ENCODE data around the gene B9D1. TPM values are rescaled to one million over a fixed set of nuclear protein-coding genes. Genes with fewer than 3 reads are reported as not detected.
A peak's percentile ranks its signal among the peaks of the same experiment; 100 is the strongest.

B9D1 gene
- total RNA-seq, 1 experiment from 2014 or later = 31.9 TPM

GRCh38 chr17:19380481-19381301 lies 18.2 kb upstream of the B9D1 start (continued):
- no peak for TF ChIP-seq ZNF281 (CRISPR knock-in tag; IDR thresholded peaks at IDR 0.05)
- no peak for TF ChIP-seq ZBTB43 (CRISPR knock-in tag; IDR thresholded peaks at IDR 0.05)
- no peak for TF ChIP-seq NFE2L1 (CRISPR knock-in tag; IDR thresholded peaks at IDR 0.05)
- no peak for TF ChIP-seq SMAD3 (CRISPR knock-in tag; IDR thresholded peaks at IDR 0.05; ENCODE audit: borderline replicate concordance)
- no peak for TF ChIP-seq FOXK1 (CRISPR knock-in tag; IDR thresholded peaks at IDR 0.05)
- TF ChIP-seq ZNF317 (CRISPR knock-in tag; IDR thresholded peaks at IDR 0.05; ENCODE audit: borderline replicate concordance, low read depth) = no peak
- TF ChIP-seq ZNF532 (CRISPR knock-in tag; IDR thresholded peaks at IDR 0.05; ENCODE audit: borderline replicate concordance) = no peak

- Mint-ChIP-seq H3K27ac (peak overlapping the region; percentile 60), H3K4me3 (peak overlapping the region; percentile 99), H3K27me3 (ENCODE audit: low read depth) (no peaks in the 10 kb centered on the region), H3K36me3 (peaks cover 42% of the 10 kb centered on the region), H3K9me3 (no peaks in the 10 kb centered on the region), H3K4me1 (peaks cover 20% of the 10 kb centered on the region)
- CTCF ChIA-PET = interaction anchor here (1.3 to 2.6 kb wide), 5 partner anchors 17 to 383 kb away, joined by 5 to 87 read pairs (median 26); partner anchors contain the start of genes ALDH3A2 and B9D1
- no peak for DNase-seq (ENCODE audit: low spot score)
- no peak for ATAC-seq
- POLR2A ChIA-PET = no interaction called here
- TF ChIP-seq NR2C2 (CRISPR knock-in tag; IDR thresholded peaks at IDR 0.05) (no peak), ZNF219 (CRISPR knock-in tag; IDR thresholded peaks at IDR 0.05; ENCODE audit: borderline replicate concordance) (no peak), ATF6 (CRISPR knock-in tag; IDR thresholded peaks at IDR 0.05) (no peak), ZNF532 (CRISPR knock-in tag; IDR thresholded peaks at IDR 0.05; ENCODE audit: borderline replicate concordance) (no peak), E2F5 (CRISPR knock-in tag; IDR thresholded peaks at IDR 0.05) (no peak), NFE2L1 (CRISPR knock-in tag; IDR thresholded peaks at IDR 0.05) (no peak), FOXP4 (CRISPR knock-in tag; IDR thresholded peaks at IDR 0.05) (no peak)
These were observed 17.0 kb upstream of the B9D1 start for GRCh38 chr17:19379361-19380065.

Measured in WTC11 (cell line).